Stimulated activated CD8-positive, alpha-beta memory T cell treated with anti-CD3 and anti-CD28 coated beads, Interleukin-4, amount 100 ng/mL, for 1 hour (primary cell): Measurements from ENCODE around the gene DNAJA2.
"Not testable (repeated sequence)": the region's sequence is repeated elsewhere in the genome, so short reads cannot be mapped to it uniquely, and the experiment has no call there.

Experiments
- DNase-seq, 2 donors: peaks; one replicate each; pipeline ENCODE4 v3.0.0-alpha.2; 2020; ENCODE audit warnings: low read depth in 2 of 2, low spot score in 1 of 2

Gene DNAJA2

GRCh38 chr16:46975908-46976470 is 2.5 kb upstream of the DNAJA2 start:
- DNase-seq: no peak

GRCh38 chr16:46975165-46975564 is 1.7 kb upstream of the DNAJA2 start:
- DNase-seq: no peak

- no peak for DNase-seq
Measured at GRCh38 chr16:46974352-46974751, 878 bp upstream of the DNAJA2 start.

GRCh38 chr16:46973996-46974324 is 486 bp upstream of the DNAJA2 start:
- DNase-seq: no peak

GRCh38 chr16:46972429-46973206 is 856 bp downstream of the DNAJA2 start:
- DNase-seq: peak in 1 of 2 donors; percentile 20

GRCh38 chr16:46971271-46971670 is 2.2 kb downstream of the DNAJA2 start:
- DNase-seq: no peak

- DNase-seq: no peak
Measured at GRCh38 chr16:46970089-46970488, 3.4 kb downstream of the DNAJA2 start.

GRCh38 chr16:46968063-46968435 is 5.4 kb downstream of the DNAJA2 start:
- DNase-seq: no peak

GRCh38 chr16:46962629-46963028 is 10.8 kb downstream of the DNAJA2 start:
- no peak for DNase-seq

- DNase-seq: no peak
Measured at GRCh38 chr16:46961373-46962353, 11.8 kb downstream of the DNAJA2 start.

- DNase-seq: no peak
Measured at GRCh38 chr16:46954562-46954961, 18.9 kb downstream of the DNAJA2 start.

GRCh38 chr16:46950009-46950408 is 23.5 kb downstream of the DNAJA2 start:
- no peak for DNase-seq

GRCh38 chr16:46949241-46949892 is 24.1 kb downstream of the DNAJA2 start:
- DNase-seq: no peak

GRCh38 chr16:46948548-46949166 is 24.8 kb downstream of the DNAJA2 start:
- no peak for DNase-seq

GRCh38 chr16:46947900-46948547 is 25.4 kb downstream of the DNAJA2 start:
- DNase-seq: no peak

GRCh38 chr16:46944713-46945112 is 28.8 kb downstream of the DNAJA2 start:
- DNase-seq: not testable (repeated sequence)

- DNase-seq: no peak
Measured at GRCh38 chr16:46937536-46937935, 35.9 kb downstream of the DNAJA2 start.

GRCh38 chr16:46932802-46933201 is 40.7 kb downstream of the DNAJA2 start:
- DNase-seq: no peak

GRCh38 chr16:46930861-46931260 is 42.6 kb downstream of the DNAJA2 start:
- DNase-seq: no peak
